Keratinocyte (primary cell): ENCODE measurements around the gene PTPRN2.

Source experiments
- EZH2 ChIP-seq: IDR thresholded peaks from one replicate; pipeline ENCODE4 v1.6.1; 2012; ENCODE audit warnings: inconsistent platforms, mild to moderate bottlenecking, low read length, moderate library complexity
- TF ChIP-seq, protein P1 (sequence below), 3 experiments: IDR thresholded peaks in 1 of 3; conservative IDR thresholded peaks in 1 of 3; optimal IDR thresholded peaks in 1 of 3; 2 replicates in 2 of 3; 3 replicates in 1 of 3; pipeline versions ENCODE3 to v1.5.1; 2011; ENCODE audit warnings: low read length in 3 of 3, mild to moderate bottlenecking in 3 of 3, moderate library complexity in 2 of 3, control low read depth in 1 of 3, inconsistent platforms in 1 of 3; ENCODE audit not compliant: insufficient read depth in 2 of 3; ENCODE audit errors: extremely low read depth in 1 of 3

- TF ChIP-seq, protein P1, sequence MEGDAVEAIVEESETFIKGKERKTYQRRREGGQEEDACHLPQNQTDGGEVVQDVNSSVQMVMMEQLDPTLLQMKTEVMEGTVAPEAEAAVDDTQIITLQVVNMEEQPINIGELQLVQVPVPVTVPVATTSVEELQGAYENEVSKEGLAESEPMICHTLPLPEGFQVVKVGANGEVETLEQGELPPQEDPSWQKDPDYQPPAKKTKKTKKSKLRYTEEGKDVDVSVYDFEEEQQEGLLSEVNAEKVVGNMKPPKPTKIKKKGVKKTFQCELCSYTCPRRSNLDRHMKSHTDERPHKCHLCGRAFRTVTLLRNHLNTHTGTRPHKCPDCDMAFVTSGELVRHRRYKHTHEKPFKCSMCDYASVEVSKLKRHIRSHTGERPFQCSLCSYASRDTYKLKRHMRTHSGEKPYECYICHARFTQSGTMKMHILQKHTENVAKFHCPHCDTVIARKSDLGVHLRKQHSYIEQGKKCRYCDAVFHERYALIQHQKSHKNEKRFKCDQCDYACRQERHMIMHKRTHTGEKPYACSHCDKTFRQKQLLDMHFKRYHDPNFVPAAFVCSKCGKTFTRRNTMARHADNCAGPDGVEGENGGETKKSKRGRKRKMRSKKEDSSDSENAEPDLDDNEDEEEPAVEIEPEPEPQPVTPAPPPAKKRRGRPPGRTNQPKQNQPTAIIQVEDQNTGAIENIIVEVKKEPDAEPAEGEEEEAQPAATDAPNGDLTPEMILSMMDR (optimal IDR thresholded peaks at IDR 0.05 in 1 of 3, IDR thresholded peaks at IDR 0.05 in 1 of 3, conservative IDR thresholded peaks at IDR 0.05 in 1 of 3; ENCODE audit: extremely low read depth in 1 of 3, insufficient read depth in 2 of 3, low read length in 3 of 3) = no peak
- TF ChIP-seq EZH2 = no peak
Observed at GRCh38 chr7:157499835-157500153, 1087.8 kb downstream of the PTPRN2 start.
